Measurements from ENCODE around the gene FCHSD2. TPM values are rescaled to one million over a fixed set of nuclear protein-coding genes. Genes with fewer than 3 reads are reported as not detected.
"Not testable (repeated sequence)": the region's sequence is repeated elsewhere in the genome, so short reads cannot be mapped to it uniquely, and the experiment has no call there.

The FCHSD2 gene
- total RNA-seq, 1 experiment from 2014 or later = 22.6 TPM

DNA sequence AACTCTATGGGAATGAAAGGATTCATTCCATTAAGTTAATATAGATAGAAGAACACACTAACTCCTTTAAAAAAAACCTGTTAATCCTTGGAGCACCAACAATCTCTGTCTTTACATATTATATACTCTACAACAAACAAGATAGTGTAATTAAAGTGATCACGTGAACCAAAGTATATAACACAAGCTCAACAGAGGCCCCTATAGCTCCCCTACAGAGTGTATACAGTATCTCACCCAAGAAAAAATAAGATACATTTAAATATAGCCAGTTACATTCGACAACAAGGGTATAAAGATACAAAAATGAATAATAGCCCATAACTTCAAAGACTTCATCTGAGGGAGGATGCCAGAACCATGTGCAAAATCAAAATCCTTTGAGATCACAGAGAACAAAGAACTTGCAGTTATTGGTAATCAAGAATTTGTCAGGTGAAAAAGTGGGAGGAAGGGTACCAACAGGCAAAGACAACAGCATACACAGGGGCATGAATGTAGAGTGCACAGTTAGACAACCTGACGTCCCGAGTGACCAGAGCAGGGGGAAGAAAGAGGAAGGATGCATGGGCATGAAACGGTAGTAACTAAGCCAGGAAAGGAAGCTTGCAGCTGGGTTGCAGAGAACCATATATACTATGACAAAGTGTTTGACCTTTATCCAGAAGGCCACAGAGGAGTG, 4.7 kb downstream of the FCHSD2 start:
- no peaks in the 10 kb centered on the region for H3K36me3 ChIP-seq (ENCODE audit: low read depth)
- H4K20me1 ChIP-seq (ENCODE audit: insufficient read depth) = no peaks in the 10 kb centered on the region; the same call in 1 of the 2 replicates
- H2AFZ ChIP-seq = no peak overlapping the region
- ChIA-PET CTCF (no interaction called here), POLR2A (ENCODE audit: unreplicated experiment) (no interaction called here)
- BruUV-seq (replicated peaks) = no TSS peak
- no peak overlapping the region for H3K27ac ChIP-seq
- TF ChIP-seq, protein P1, sequence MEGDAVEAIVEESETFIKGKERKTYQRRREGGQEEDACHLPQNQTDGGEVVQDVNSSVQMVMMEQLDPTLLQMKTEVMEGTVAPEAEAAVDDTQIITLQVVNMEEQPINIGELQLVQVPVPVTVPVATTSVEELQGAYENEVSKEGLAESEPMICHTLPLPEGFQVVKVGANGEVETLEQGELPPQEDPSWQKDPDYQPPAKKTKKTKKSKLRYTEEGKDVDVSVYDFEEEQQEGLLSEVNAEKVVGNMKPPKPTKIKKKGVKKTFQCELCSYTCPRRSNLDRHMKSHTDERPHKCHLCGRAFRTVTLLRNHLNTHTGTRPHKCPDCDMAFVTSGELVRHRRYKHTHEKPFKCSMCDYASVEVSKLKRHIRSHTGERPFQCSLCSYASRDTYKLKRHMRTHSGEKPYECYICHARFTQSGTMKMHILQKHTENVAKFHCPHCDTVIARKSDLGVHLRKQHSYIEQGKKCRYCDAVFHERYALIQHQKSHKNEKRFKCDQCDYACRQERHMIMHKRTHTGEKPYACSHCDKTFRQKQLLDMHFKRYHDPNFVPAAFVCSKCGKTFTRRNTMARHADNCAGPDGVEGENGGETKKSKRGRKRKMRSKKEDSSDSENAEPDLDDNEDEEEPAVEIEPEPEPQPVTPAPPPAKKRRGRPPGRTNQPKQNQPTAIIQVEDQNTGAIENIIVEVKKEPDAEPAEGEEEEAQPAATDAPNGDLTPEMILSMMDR (conservative IDR thresholded peaks at IDR 0.05) = no peak
- no peak for TF ChIP-seq EZH2 (IDR thresholded peaks at IDR 0.05; ENCODE audit: low read depth)
- H3K79me2 ChIP-seq (ENCODE audit: low read depth) = peaks cover 30% of the 10 kb centered on the region
- H3K4me2 ChIP-seq = no peak overlapping the region
- no peaks in the 10 kb centered on the region for H3K9me2 ChIP-seq (ENCODE audit: insufficient read depth)
- no peak overlapping the region for H3K4me3 ChIP-seq
- DNase-seq = peak in 1 of 2 experiments; percentile 10
- H3K9me3 ChIP-seq (ENCODE audit: insufficient read depth, low read depth) = no peaks in the 10 kb centered on the region
- H3F3A ChIP-seq (ENCODE audit: insufficient read depth, low read depth) = no peaks in the 10 kb centered on the region; the same call in 1 of the 2 replicates
- peaks cover 20% of the 10 kb centered on the region for H3K4me1 ChIP-seq (replicated peaks; ENCODE audit: insufficient read depth)
- intact Hi-C loops (cut with micrococcal nuclease; ENCODE audit: unreplicated experiment) = no loop called here
- H3K27me3 ChIP-seq (ENCODE audit: insufficient read depth, low read depth) = no peaks in the 10 kb centered on the region

DNA sequence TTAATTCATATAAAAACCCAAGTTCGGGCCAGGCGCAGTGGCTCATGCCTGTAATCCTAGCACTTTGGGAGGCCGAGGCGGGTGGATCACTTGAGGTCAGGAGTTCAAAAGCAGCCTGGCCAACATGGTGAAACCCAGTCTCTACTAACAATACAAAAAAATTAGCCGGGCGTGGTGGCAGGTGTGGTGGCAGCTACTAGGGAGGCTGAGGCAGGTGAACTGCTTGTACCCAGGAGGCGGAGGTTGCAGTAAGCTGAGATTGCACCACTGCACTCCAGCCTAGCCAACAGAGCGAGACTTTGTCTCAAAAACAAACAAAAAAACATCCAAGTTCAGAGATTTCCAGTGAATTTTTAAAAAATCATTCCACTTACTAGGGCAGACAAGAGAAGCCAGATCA, 5.4 kb downstream of the FCHSD2 start:
- DNase-seq; POLR2A ChIA-PET (ENCODE audit: unreplicated experiment); intact Hi-C loops (cut with micrococcal nuclease; ENCODE audit: unreplicated experiment); H2AFZ ChIP-seq; BruUV-seq (replicated peaks); H3K4me2 ChIP-seq; H3K27ac ChIP-seq; H3K27me3 ChIP-seq (ENCODE audit: insufficient read depth, low read depth); H3F3A ChIP-seq (ENCODE audit: insufficient read depth, low read depth); H3K4me3 ChIP-seq; CTCF ChIA-PET; H3K9me3 ChIP-seq (ENCODE audit: insufficient read depth, low read depth); H3K36me3 ChIP-seq (ENCODE audit: low read depth); H3K9me2 ChIP-seq (ENCODE audit: insufficient read depth); H4K20me1 ChIP-seq (ENCODE audit: insufficient read depth): not testable (repeated sequence)
- Histone ChIP-seq H3K79me2 (ENCODE audit: low read depth) (peaks cover 30% of the 10 kb centered on the region), H3K4me1 (replicated peaks; ENCODE audit: insufficient read depth) (peaks cover 20% of the 10 kb centered on the region)

DNA sequence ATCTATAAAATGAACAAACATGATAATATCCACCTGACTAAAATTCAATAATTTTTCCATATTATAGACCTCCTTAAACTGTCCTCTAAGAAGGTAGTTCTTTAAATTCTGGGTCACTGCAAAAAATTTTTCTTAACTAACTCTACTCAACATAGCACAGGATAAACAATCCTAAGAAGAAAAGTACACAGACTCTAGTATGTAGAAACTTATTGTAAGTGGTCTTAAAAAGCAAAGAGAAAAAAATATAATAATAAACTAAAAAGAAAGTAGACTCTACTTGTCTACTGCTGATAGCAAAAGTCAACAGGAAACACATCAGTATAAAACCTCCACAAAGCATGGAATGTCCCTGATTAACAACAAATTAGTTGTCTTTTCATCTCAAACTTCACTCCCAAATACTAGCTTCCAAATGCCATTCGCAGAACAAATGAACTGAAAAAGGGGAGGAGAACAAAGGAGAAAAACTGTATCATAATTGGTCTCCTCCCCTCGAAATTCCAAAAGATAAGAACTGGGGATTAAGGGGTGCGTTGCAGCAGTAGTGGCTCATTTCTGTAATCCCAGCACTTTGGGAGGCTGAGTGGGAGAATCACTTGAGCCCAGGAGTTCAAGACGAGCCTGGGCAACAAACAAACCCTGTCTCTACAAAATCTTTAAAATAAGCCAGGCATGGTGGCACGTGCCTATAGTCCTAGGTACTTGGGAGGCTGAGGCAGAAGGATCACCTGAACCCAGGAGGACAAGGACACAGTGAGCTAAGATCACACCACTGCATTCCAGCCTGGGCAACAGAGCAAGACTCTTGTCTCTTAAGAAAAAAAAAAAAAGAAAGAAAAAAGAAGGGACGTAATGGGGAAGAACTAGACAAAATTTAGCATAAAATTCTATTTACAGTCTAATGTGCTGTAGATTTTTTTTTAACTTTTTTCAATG, 6.5 kb downstream of the FCHSD2 start:
- Histone ChIP-seq H4K20me1 (ENCODE audit: insufficient read depth) (no peaks in the 10 kb centered on the region; the same call in 1 of the 2 replicates), H3K9me3 (ENCODE audit: insufficient read depth, low read depth) (no peaks in the 10 kb centered on the region), H3K9me2 (ENCODE audit: insufficient read depth) (no peaks in the 10 kb centered on the region), H3K4me2 (no peak overlapping the region), H3K4me3 (no peak overlapping the region), H3F3A (ENCODE audit: insufficient read depth, low read depth) (no peaks in the 10 kb centered on the region; the same call in 1 of the 2 replicates), H3K79me2 (ENCODE audit: low read depth) (peaks cover 21% of the 10 kb centered on the region), H2AFZ (no peak overlapping the region), H3K4me1 (replicated peaks; ENCODE audit: insufficient read depth) (peaks cover 12% of the 10 kb centered on the region), H3K36me3 (ENCODE audit: low read depth) (no peaks in the 10 kb centered on the region), H3K27ac (no peak overlapping the region), H3K27me3 (ENCODE audit: insufficient read depth, low read depth) (no peaks in the 10 kb centered on the region)
- ChIA-PET CTCF (interaction anchor here (0.6 to 0.7 kb wide), 2 partner anchors 147 to 1290 kb away, joined by 4 read pairs; no protein-coding TSS in a partner anchor), POLR2A (ENCODE audit: unreplicated experiment) (no interaction called here)
- BruUV-seq (replicated peaks) = no TSS peak
- TF ChIP-seq, protein P1 (conservative IDR thresholded peaks at IDR 0.05) = no peak
- no peak for TF ChIP-seq EZH2 (IDR thresholded peaks at IDR 0.05; ENCODE audit: low read depth)
- intact Hi-C loops (cut with micrococcal nuclease; ENCODE audit: unreplicated experiment) = no loop called here
- DNase-seq = no peak

DNA sequence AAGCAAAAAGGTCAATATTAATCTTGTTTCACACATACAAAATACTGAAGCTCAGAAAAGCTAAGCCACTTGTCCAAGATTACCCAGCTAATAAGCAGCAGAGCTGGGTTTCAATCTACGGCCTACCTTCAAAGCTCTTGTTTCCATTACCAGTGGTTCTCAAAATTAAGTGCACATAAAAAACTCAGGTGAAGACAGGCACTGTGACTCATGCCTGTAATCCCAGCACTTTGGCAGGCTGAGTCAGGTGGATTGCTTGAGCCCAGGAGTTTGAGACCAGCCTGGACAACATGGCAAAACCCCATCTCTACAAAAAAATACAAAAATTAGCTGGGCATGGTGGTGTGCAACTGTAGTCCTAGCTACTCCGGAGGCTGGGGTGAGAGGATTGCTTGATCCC, 9.8 kb downstream of the FCHSD2 start:
- H3K79me2 ChIP-seq (ENCODE audit: low read depth) = not testable (repeated sequence)

More for the DNA sequence above, 9.8 kb downstream of the FCHSD2 start:
- POLR2A ChIA-PET (ENCODE audit: unreplicated experiment); H4K20me1 ChIP-seq (ENCODE audit: insufficient read depth); H2AFZ ChIP-seq; H3K9me2 ChIP-seq (ENCODE audit: insufficient read depth); H3K4me3 ChIP-seq; H3F3A ChIP-seq (ENCODE audit: insufficient read depth, low read depth); H3K27ac ChIP-seq; H3K9me3 ChIP-seq (ENCODE audit: insufficient read depth, low read depth); H3K4me1 ChIP-seq (replicated peaks; ENCODE audit: insufficient read depth); H3K27me3 ChIP-seq (ENCODE audit: insufficient read depth, low read depth); H3K4me2 ChIP-seq; CTCF ChIA-PET; DNase-seq; H3K36me3 ChIP-seq (ENCODE audit: low read depth); BruUV-seq (replicated peaks); intact Hi-C loops (cut with micrococcal nuclease; ENCODE audit: unreplicated experiment): not testable (repeated sequence)

Data from PC-9 (cell line).